DMS79 treated with DMSO at 0.1 percent for 48 hours (cell line): ENCODE results near the gene EHD3.

Experiments used
- DNase-seq: peaks from one replicate; lab custom pipeline; 2025; lab: John Stamatoyannopoulos, UW

EHD3 gene

DNA sequence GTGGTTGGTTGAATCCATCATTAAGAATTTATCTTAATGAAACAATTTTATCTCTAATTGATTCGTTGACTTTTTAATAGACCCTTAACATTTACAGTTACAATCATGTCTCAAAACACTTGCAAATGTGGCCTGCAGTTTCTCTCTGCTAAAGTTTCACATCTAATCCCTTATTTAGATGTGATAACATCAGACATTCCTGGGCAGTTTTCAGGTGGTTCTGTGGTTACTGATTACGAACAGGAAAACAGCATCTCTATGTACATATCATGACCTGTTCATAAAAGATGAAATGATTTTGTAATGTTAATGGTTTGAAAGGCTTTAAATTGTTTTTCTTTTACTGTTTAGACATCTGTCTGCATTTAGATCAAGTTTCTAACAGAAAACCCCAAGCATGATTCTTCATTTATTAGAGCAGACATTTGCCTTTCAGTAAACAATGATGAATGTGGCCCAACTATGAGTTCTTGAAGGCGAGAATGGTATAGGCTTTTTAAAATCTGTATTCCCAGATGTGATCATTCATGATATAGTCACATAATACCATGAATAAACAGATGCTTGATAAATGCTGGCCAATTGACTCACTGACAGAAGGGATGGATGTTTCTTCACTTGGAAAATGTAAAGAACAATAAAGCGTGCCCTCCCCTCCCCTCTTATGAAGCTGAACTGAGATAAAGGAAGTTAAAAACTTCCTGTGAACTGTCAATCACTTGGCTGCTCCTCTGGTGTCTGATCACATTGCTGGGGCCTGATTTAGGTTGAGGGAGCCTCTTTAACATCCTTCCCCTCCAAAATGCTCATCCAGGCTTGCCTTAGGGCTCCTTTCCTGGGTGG, 20.1 kb upstream of the EHD3 start:
- no peak for DNase-seq

DNA sequence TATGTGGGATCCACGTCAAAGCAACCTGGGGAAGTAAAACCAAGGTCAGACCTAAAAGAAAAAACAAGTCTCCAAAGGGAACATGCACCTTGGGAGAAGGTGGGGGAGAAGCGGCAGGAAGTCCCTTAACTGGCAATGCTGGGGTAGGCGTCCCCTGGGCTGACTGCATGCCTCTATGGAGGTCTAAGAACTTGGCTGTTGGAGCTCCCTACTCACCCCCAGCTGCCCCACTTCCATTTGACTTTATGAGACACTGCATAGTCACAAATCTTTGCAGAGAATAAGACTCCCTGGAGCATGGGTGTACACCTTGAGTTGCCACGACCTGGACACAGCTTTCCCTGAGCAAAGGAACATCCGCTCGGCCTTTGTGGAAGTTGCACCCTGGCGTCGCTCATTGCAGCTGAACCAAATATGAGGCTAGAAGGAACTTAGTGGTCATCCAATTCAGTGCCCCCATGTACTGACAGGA, 19.5 kb upstream of the EHD3 start:
- no peak for DNase-seq

DNA sequence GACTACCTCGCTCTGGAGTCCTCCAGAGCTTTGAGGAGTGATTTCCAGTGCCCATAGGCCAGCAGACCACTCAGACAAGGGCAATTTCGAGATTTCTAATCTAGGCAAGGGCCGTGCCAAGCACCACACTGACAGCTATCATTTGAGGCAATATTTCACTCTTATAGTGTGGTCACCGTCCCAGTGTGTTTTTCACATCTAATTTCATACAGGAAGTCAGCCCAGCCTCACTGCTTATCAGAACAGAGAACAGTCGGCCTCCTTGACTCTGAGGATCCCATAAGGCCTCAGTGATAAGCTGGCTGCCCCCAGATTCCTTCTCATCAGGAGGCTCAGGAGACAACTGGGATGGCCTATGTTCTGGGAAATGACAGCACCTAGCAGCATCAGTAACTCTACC, 17.2 kb upstream of the EHD3 start:
- DNase-seq, result no peak

DNA sequence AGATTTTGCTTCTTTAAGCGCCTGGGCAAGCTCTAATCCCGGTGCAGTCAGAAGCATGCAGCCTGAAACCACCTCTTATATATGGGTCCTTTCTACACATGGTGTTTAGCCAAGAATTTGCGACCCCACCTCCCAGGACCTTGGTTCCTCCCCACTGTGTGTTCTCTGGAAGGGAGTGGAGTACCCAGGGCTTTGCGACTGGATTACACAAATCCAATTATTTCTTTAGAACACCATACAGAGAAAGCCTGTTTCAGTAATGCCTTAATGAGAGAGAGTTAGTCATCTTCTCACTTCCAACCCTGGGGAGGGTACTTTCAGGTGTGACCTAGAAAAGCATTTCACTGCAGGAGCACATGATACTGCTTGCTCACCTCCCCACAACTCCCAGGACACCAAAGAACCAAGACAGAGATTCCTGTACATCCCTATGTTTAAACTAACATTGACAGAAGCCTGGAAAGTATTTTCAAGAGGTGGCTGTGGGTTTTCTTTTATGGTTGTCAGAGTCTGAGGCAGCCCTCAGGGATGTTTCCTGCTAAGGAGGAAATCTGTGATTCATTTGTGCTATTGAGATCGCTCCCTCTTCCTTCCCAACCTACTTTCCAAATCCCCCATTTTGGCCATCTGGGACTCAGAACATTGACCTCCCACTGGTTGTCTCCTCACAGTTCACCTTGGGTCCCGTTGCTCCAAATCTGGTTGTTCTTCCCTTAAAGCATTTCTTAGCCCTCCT, 16.3 kb upstream of the EHD3 start, which contains the start of gene CAPN14:
Gene CAPN14 (minus strand): TSS at position 51 of the 736 bp plus-strand sequence. CDS start 12,068 bp downstream, outside the sequence.
- no peak for DNase-seq

DNA sequence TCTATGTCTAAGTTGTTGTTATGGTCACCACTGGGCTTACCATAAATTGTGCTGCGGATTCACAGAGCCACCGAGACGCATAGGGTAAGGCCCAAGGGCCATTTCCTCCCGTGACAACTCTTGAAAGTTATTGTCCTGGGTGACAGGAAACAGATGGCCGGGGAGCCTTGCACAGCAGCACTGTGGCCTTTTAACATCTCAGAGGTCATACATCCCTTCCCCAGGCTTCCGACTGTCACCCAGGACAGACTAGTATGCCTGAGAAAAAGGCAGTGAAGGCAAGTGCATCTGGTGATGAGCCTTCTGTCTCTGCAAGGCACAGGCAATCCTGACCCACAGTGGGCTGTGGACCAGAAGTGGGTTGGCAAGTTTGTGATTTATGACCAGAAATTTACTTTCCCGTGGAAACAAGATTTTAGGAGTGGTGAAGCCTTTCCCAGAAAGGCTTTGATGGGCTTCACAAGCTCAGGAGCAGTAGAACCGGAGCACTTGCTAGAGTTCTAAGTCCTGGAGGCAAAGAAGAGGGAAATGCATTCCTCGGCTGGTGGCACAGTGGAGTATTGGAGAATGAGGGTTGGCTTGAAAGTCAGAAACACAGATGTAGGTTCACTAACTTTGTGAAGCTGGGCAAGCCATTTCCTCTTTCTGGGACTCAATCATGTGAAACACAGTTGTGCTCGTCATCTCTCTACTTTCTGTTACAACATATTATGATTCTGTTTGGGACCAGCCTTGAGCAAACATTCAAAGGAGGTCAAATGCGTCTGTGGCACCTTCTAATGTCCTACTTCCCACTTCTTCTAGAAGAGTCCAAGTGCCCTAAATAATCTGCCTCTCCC, 14.6 kb upstream of the EHD3 start:
- DNase-seq, result no peak

DNA sequence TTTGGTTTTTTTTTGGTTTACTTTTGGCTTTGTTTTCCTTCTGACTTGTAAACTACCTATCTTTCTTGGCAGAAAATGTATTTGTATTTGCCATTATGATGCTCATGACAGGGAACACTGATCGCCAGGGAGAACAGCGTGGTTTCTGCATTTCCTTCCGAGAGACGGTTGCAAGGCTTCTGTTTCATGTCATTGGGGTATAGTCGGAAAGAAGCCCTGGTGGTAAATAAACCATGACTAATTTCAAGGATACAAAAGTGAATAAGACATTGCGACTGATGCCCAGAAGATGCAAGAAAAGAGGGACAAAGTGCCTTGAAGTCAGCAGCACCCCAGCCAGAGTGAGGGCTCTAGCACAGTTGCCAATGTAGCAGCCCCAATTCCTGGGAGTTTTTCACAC, 12.4 kb upstream of the EHD3 start:
- DNase-seq, result no peak

- DNase-seq, result no peak
These were observed 11.9 kb upstream of the EHD3 start for GRCh38 chr2:31222071-31222470.

DNA sequence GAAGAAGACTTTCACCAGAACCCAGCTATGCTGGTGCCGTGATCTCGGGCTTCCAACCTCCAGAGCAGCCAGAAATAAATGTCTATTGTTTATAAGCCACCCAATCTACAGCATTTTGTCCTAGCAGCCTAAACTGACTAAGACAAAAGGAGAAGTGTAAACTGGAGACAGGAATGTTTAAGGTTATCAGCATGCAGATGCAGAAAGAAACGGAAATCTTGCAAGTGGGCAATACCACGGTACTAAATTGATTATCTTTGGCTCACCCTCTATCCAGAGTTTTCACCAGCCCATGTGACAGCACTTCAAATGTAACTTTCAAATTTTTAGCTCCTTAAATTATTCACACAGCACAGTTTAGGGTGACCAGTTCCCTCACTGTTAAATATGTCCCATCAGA, 10.9 kb upstream of the EHD3 start:
- no peak for DNase-seq

GRCh38 chr2:31223749-31224148, 10.2 kb upstream of the EHD3 start:
- no peak for DNase-seq

DNA sequence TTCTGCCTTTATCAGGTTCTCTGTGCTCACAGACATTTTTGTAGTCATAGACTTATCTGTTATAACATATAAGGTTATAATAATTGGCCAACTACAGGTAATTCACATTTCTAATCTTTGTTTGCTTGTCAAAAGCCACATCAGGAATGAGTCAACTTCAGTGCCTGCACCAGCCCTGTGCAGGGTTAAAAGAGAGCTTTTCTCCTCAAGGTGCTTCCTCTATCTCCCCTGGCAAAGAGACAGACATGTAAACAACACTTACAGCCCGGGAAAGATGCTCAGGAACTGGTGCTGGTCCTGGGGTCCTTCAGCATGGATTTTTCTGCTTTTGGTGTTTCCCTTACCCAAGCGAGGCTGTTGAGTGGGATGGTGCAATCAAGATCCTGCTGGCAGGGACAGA, 7.7 kb upstream of the EHD3 start:
- no peak for DNase-seq

DNA sequence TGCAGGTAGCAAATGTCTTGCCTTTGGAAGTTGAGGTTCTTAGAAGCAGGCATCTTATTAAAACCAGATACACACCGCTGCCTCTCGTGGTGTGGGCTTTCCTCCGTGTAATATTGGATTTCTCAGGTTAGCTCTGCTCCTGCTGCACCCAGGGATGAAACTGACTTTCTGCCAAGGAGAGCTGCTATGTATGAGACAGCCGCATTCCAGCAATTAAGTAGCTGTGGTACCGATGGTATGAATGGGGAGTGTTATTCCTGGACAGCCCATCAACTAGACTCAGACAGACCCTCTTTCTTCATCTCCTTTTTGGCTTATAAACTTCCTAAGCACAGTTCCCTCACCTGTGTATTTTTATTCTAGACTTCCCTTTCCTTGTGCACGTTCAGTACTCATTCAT, 6.8 kb upstream of the EHD3 start:
- DNase-seq, result no peak

GRCh38 chr2:31227711-31228125, 6.2 kb upstream of the EHD3 start:
- DNase-seq, result no peak

DNA sequence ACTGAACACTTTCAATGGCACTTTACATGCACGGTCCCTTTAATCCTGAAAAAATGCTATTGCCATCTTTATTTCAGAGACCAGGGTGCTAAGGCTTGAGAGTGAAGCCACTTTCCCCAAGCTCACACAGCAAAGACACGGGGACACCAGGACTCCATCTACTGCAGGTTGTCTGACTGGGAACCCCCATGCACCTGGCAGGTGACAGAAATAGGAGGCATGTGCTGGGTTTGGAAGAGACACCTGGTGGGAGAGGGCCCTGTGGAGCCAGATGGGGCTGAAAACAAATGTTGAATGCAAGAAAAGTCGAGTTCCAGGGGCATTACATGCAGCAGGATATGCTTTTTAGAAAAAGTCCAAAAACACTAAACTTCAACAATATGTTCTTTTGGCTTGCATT, 5.2 kb upstream of the EHD3 start:
- DNase-seq, result no peak

GRCh38 chr2:31230751-31231150, 3.2 kb upstream of the EHD3 start:
- DNase-seq, result no peak

DNA sequence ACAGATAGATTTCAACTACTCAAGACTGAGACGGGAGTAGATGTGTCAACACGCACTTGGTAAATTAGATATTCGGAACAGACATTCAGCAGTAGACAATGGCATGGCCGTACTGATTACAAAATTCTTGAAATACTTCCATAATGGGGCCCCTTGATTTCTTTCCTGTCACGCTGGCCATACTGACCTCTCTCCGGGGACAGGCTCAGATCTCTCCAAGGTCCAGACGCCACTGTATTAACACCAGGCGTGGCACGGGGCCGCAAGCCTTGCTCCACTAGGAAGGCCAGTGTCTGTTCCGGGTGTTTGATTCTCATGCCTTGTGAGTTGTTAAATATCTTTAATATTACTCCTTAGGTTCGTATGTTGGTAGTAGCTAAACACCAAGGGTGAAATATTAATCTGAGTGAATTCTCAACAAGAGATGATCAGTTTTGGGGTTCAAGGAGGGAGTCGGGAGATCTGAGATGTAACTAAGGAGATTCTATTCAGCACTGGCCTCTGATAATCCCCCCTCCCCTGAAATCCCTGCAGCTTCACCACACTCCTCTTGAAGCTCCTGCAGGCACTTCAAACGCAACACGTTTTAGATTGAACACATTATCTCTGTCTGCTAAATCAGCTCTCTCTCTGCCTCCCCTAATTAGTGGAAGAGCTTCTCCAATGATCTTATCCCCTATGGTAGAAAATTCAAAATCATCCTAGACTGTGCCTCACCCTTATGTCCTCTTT, 2.2 kb upstream of the EHD3 start:
- DNase-seq, result no peak

DNA sequence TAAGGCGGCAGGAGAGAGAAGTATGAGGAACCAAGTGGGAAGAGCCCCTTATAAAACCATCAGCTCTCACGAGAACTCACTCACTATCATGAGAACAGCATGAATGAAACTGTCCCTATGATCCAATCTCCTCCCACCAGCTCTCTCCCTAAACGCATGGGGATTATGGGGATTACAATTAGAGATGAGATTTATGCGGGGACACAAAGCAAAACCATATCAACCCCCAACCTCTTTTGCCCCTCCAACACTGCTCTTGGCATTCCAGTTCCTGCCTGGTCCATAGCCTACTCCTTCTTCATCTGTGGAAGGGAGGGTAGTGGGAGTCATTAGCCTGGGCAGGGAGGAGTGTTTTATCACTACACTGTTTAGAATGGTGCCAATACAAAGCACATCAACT, 1.4 kb upstream of the EHD3 start:
- DNase-seq, result no peak

- DNase-seq, result no peak
These were observed 721 bp upstream of the EHD3 start for GRCh38 chr2:31233231-31233630.

- DNase-seq, result no peak
These were observed 941 bp downstream of the EHD3 start for GRCh38 chr2:31234683-31235503.

DNA sequence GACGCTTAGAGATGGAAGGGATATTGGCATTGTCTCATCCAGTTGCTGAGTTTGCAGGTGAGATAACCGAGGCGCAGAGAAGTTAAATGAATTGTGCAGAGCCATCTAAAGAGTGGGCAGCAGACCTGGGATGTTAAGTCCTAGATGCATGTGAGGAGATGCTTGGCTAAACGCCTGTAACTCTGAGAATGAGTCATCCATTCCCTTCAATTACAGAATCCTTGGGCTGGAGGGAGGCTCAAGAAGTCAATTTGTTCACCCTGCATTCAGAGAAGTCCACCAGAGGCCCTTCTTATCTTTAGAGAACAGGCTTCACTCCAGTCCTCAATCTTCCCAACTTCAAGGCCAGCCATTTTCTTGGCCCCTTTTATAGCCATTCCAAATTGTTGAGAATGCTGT, 1.6 kb downstream of the EHD3 start:
- no peak for DNase-seq

GRCh38 chr2:31236433-31237205, 2.7 kb downstream of the EHD3 start:
- DNase-seq, result no peak
